Heart left ventricle (tissue), 16 donors: Measurements from ENCODE around the gene LRIF1. TPM values are rescaled to one million over a fixed set of nuclear protein-coding genes. Genes with fewer than 3 reads are reported as not detected.
"Not testable (repeated sequence)": the region's sequence is repeated elsewhere in the genome, so short reads cannot be mapped to it uniquely, and the experiment has no call there.

Experiments used
- ATAC-seq, 4 donors: fragments of 200-7000 bp; cut with Tn5 transposase; one replicate each; pipeline ENCODE4 v1.9.1; 2020 to 2022; ENCODE audit warnings: moderate library complexity in 4 of 4, mild to moderate bottlenecking in 3 of 4, moderate number of reproducible peaks in 1 of 4
- DNase-seq, 5 donors: peaks; one replicate each; pipeline ENCODE4 v3.0.0-alpha.2; 2020
- H3K27ac ChIP-seq, 12 donors: fragments of 200-600 bp; sonication (generic) in 4 of 12; one replicate each; pipeline versions ENCODE4 v1.5.0 to v1.8.0; 2016 to 2022; ENCODE audit warnings: mild to moderate bottlenecking in 2 of 12
- H3K27me3 ChIP-seq, 9 donors: fragments of 200-600 bp; sonication (generic) in 2 of 9; one replicate each; pipeline versions ENCODE4 v1.5.1 to v1.8.0; 2016 to 2022; ENCODE audit warnings: mild to moderate bottlenecking in 3 of 9
- H3K36me3 ChIP-seq, 9 donors: fragments of 200-600 bp; sonication (generic) in 2 of 9; one replicate each; pipeline versions ENCODE4 v1.5.0 to v1.8.0; 2018 to 2022; ENCODE audit warnings: mild to moderate bottlenecking in 2 of 9
- H3K4me1 ChIP-seq, 12 donors: fragments of 200-600 bp; sonication (generic) in 4 of 12; one replicate each; pipeline versions ENCODE4 v1.5.0 to v1.8.0; 2016 to 2022; ENCODE audit warnings: mild to moderate bottlenecking in 3 of 12
- H3K4me3 ChIP-seq, 12 donors: fragments of 200-600 bp; sonication (generic) in 4 of 12; one replicate each; pipeline versions ENCODE4 v1.5.0 to v1.8.0; 2017 to 2022; ENCODE audit warnings: mild to moderate bottlenecking in 9 of 12, moderate library complexity in 4 of 12
- H3K9me3 ChIP-seq, 12 donors: fragments of 200-600 bp; sonication (generic) in 4 of 12; one replicate each; pipeline versions ENCODE4 v1.5.0 to v1.8.0; 2016 to 2022; ENCODE audit warnings: mild to moderate bottlenecking in 1 of 12
- CTCF ChIP-seq, 12 donors: fragments of 200-600 bp; sonication (generic) in 4 of 12; IDR thresholded peaks; one replicate each; pipeline versions ENCODE4 v1.5.0 to v1.8.0; 2018 to 2022; ENCODE audit warnings: antibody characterized with exemption in 12 of 12, mild to moderate bottlenecking in 5 of 12
- POLR2A ChIP-seq, 2 donors: fragments of 450-650 bp; IDR thresholded peaks; one replicate each; pipeline ENCODE4 v1.6.1; 2017; ENCODE audit warnings: antibody characterized with exemption in 2 of 2, mild to moderate bottlenecking in 2 of 2, moderate library complexity in 2 of 2
- WGBS, 4 donors: extraction: QIAGEN DNeasy Blood & Tissue Kit in 2 of 4; methylation state at CpG; one replicate each; pipeline versions ENCODE4 v1.1.5 to v1.1.7; 2013 to 2018; 5-methylcytosine and 5-hydroxymethylcytosine counted together
- intact Hi-C, 10 donors: fragments of 100-400 bp; cut with DNase I; formaldehyde crosslinking; loops; one replicate each; pipeline versions ENCODE4 v1.11.1 to v1.14.2; 2022
- polyA plus RNA-seq, 2 donors: library from polyadenylated mRNA; stranded (reverse); fragments of 200-250 nt; gene quantifications; one replicate each; pipeline ENCODE4 v1.2.3, GENCODE V29; 2013
- total RNA-seq, 9 donors: library from RNA; depleted of rRNA in 2 of 9; stranded (reverse); fragments of >200 nt in 2 of 9; fragmentation: NEBNext Ultra II Directional in 3 of 9; extraction: Animal tissue kit (Norgen Biotek cat#: 25700) in 3 of 9; gene quantifications; one replicate each; pipeline versions ENCODE4 v1.1.0 to v1.2.4, GENCODE V29; 2016 to 2023
- donor health status: ischemic (EF 13 %, LVEDD 7.1; RV severe dilation, severe dysfunction).
- donor health status: healthy with polysubstance abuse.
- donor health status: DM: no; HTN: yes; CAD: no.
- donor health status: DM: no; HTN: no; CAD: no.
- donor health status: ischemic (EF 25% LVEDD 6.9; RV normal size, moderate dysfunction).
- donor health status: ischemic (EF 25% LVEDD 5.7; RV mildly dilated, moderate dysfunction).
- donor health status: healthy.
- donor health status: DM: yes; HTN: yes; CAD: no.
- donor health status: ischemic (EF 35%, LVEDD 5.7; RV mildly dilated, moderate dysfunction).
- donor health status: nonischemic (EF 11% LVEDD 7.7; RV severe dilation, severe dysfunction).
- donor health status: DM: yes; HTN: yes; CAD: no.
- donor health status: PGD.
- donor health status: ischemic (EF 29% LVEDD 5.4; RV normal size, mild dysfunction).
- donor health status: nonischemic (EF 23%, LVEDD 6.1; RV moderate dilation, normal function).

The LRIF1 gene
- total and polyA plus RNA-seq, 11 donors = 11.4 to 17.8 (median 15.2) TPM

GRCh38 chr1:110992329-110992728 lies 28.6 kb upstream of the LRIF1 start:
- H3K36me3 ChIP-seq, DNase-seq, ATAC-seq, H3K4me3 ChIP-seq, H3K9me3 ChIP-seq, H3K27ac ChIP-seq, H3K4me1 ChIP-seq, intact Hi-C loops: not testable (repeated sequence)
- 10 to 14% (median 12%) methylated on average over 2 of the region's 2 CpGs for WGBS, 4 donors
- H3K27me3 ChIP-seq = peaks cover 0 to 14% (median 0%) of the 10 kb centered on the region in 9 donors
- TF ChIP-seq CTCF (IDR thresholded peaks at IDR 0.05) = peak in 5 of 12 donors; percentile 8 to 28 (median 22)

GRCh38 chr1:110991295-110991694 lies 27.6 kb upstream of the LRIF1 start:
- H3K27ac ChIP-seq, DNase-seq, H3K9me3 ChIP-seq, H3K27me3 ChIP-seq, H3K4me3 ChIP-seq, H3K36me3 ChIP-seq, ATAC-seq, intact Hi-C loops, H3K4me1 ChIP-seq: not testable (repeated sequence)
- 66 to 95% (median 88%) methylated on average over 1 of the region's 1 CpG for WGBS, 4 donors

GRCh38 chr1:110990541-110990940 lies 26.8 kb upstream of the LRIF1 start:
- Histone ChIP-seq H3K36me3 (no peaks in the 10 kb centered on the region), H3K27me3 (peaks cover 0 to 7% (median 0%) of the 10 kb centered on the region in 9 donors), H3K4me1 (no peaks in the 10 kb centered on the region), H3K4me3 (no peak overlapping the region), H3K27ac (no peak overlapping the region), H3K9me3 (no peaks in the 10 kb centered on the region)
- intact Hi-C loops = no loop called here
- DNase-seq (no peak), ATAC-seq (no peak)
- 72 to 81% (median 76%) methylated on average over 3 of the region's 3 CpGs for WGBS, 4 donors
- TF ChIP-seq POLR2A (IDR thresholded peaks at IDR 0.05) = no peak
- TF ChIP-seq CTCF (IDR thresholded peaks at IDR 0.05) = no peak

- no peak for DNase-seq
- no peaks in the 10 kb centered on the region for H3K9me3 ChIP-seq
- intact Hi-C loops = no loop called here
- no peaks in the 10 kb centered on the region for H3K36me3 ChIP-seq
- ATAC-seq = no peak
- no peaks in the 10 kb centered on the region for H3K4me1 ChIP-seq
- no peaks in the 10 kb centered on the region for H3K27me3 ChIP-seq
- TF ChIP-seq CTCF (IDR thresholded peaks at IDR 0.05) (no peak), POLR2A (IDR thresholded peaks at IDR 0.05) (no peak)
- H3K4me3 ChIP-seq = no peak overlapping the region
- no peak overlapping the region for H3K27ac ChIP-seq
Observed at GRCh38 chr1:110986407-110986891, 22.7 kb upstream of the LRIF1 start.

- H3K4me3 ChIP-seq = no peak overlapping the region
- no peak for DNase-seq
- peaks cover 0 to 11% (median 0%) of the 10 kb centered on the region in 12 donors for H3K9me3 ChIP-seq
- H3K27ac ChIP-seq = no peak overlapping the region
- WGBS, 4 donors = 54 to 76% (median 63%) methylated on average over 3 of the region's 3 CpGs
- H3K36me3 ChIP-seq = no peaks in the 10 kb centered on the region
- no peaks in the 10 kb centered on the region for H3K4me1 ChIP-seq
- peaks cover 0 to 6% (median 0%) of the 10 kb centered on the region in 9 donors for H3K27me3 ChIP-seq
- TF ChIP-seq POLR2A (IDR thresholded peaks at IDR 0.05) (no peak), CTCF (IDR thresholded peaks at IDR 0.05) (no peak)
- ATAC-seq = no peak
- intact Hi-C loops = no loop called here
Observed at GRCh38 chr1:110982320-110982719, 18.6 kb upstream of the LRIF1 start.
